ENCODE results near the gene CTSW. TPM values are rescaled to one million over a fixed set of nuclear protein-coding genes. Genes with fewer than 3 reads are reported as not detected.

Gene CTSW
- polyA plus RNA-seq, 1 donor (not counting 4 experiments of a cell fraction or from before 2014, with no cell fraction given): not detected

DNA sequence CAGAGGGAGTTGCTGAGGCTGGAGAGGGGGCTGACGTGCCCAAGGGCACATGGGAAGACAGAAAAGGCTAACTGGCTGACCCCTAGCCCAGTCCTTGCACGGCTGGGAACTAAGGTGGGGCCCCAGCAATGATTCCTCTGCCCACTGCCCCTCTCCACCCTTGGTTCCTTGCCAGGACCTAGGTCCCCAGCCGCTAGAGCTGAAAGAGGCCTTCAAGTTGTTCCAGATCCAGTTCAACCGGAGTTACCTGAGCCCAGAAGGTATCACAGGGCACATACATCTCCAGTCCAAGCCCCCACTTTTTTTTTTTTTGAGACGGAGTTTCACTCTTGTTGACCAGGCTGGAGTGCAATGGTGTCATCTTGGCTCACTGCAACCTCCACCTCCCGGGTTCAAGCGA is 390 bp downstream of the CTSW start:
- H3K9ac ChIP-seq (ENCODE audit: control insufficient read depth, extremely low read depth, insufficient read depth, low read length): no peak overlapping the region
- H3K9me1 ChIP-seq (ENCODE audit: control insufficient read depth, extremely low read depth, insufficient read depth, low read length): no peaks in the 10 kb centered on the region
- no peak overlapping the region for H3K4me2 ChIP-seq (ENCODE audit: control insufficient read depth, extremely low read depth, insufficient read depth, low read depth, low read length)
- H4K20me1 ChIP-seq (ENCODE audit: control insufficient read depth, extremely low read depth, insufficient read depth, low read length): no peaks in the 10 kb centered on the region
- H3K9me3 ChIP-seq (ENCODE audit: control insufficient read depth, low read depth, low read length): no peaks in the 10 kb centered on the region
- no peak overlapping the region for H3K27ac ChIP-seq (ENCODE audit: control insufficient read depth, insufficient read depth, low read length)
- H3K4me1 ChIP-seq (ENCODE audit: control insufficient read depth, extremely low read depth, insufficient read depth, low read length): no peaks in the 10 kb centered on the region
- H3K36me3 ChIP-seq (ENCODE audit: control insufficient read depth in 2 of 2, extremely low read depth in 1 of 2, insufficient read depth in 2 of 2, low read length in 2 of 2): peaks cover 17 to 29% of the 10 kb centered on the region in 2 experiments
- DNase-seq (ENCODE audit: low read depth, low spot score): no peak
- H2AFZ ChIP-seq (ENCODE audit: control insufficient read depth, low read length): no peak overlapping the region
- no peaks in the 10 kb centered on the region for H3K27me3 ChIP-seq (ENCODE audit: control insufficient read depth, extremely low read depth, insufficient read depth, low read length)
- H3K79me2 ChIP-seq (ENCODE audit: control insufficient read depth, insufficient read depth, low read length): no peaks in the 10 kb centered on the region
- FAIRE-seq: no peak
- dilution Hi-C loops (cut with MboI; ENCODE audit: extremely low pct_ligation_motif_present, low sequenced_read_pairs): no loop called here
- TF ChIP-seq CTCF (optimal IDR thresholded peaks at IDR 0.05 in 1 of 3, IDR thresholded peaks at IDR 0.05 in 1 of 3, conservative IDR thresholded peaks at IDR 0.05 in 1 of 3; ENCODE audit: extremely low read depth in 1 of 3, insufficient read depth in 2 of 3, low read length in 3 of 3) (no peak), EZH2 (IDR thresholded peaks at IDR 0.05; ENCODE audit: low read length) (no peak)
- H3K4me3 ChIP-seq (ENCODE audit: control insufficient read depth in 2 of 3, extremely low read depth in 1 of 3, insufficient read depth in 2 of 3, low read depth in 1 of 3, low read length in 3 of 3): no peak overlapping the region

DNA sequence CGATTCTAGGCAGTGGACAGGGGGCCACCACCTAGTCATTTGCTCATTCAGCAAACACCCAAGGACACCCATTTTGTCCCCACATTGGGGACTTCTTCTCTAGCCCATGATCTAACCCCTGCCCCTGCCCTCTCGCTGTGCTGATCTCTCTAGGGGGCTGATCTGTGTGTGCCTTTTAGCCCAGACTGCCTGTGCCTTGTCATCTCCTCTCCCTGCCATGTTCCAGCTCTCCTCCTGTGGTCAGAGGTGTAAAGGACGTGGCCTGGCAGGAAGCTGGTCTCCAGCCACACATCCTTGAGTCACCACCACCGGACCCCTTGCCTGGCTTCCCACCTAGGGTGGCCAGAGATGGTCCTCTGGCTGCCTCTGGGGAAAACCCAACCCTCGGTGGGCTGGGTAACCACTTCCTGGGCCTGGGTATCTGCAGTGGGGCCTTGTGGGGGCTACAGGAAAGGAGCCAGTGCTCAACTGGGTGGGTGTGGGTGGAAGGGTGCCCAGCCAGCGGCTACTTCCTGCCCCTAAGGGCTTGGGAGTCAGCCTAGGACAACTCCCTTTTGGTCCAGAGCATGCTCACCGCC is 1.3 kb downstream of the CTSW start:
- FAIRE-seq (no peak), DNase-seq (ENCODE audit: low read depth, low spot score) (no peak)
- H3K36me3 ChIP-seq (ENCODE audit: control insufficient read depth in 2 of 2, extremely low read depth in 1 of 2, insufficient read depth in 2 of 2, low read length in 2 of 2): peaks cover 24 to 38% of the 10 kb centered on the region in 2 experiments
- no peaks in the 10 kb centered on the region for H4K20me1 ChIP-seq (ENCODE audit: control insufficient read depth, extremely low read depth, insufficient read depth, low read length)
- no peaks in the 10 kb centered on the region for H3K27me3 ChIP-seq (ENCODE audit: control insufficient read depth, extremely low read depth, insufficient read depth, low read length)
- H3K27ac ChIP-seq (ENCODE audit: control insufficient read depth, insufficient read depth, low read length): no peak overlapping the region
- dilution Hi-C loops (cut with MboI; ENCODE audit: extremely low pct_ligation_motif_present, low sequenced_read_pairs): no loop called here
- no peak overlapping the region for H3K4me2 ChIP-seq (ENCODE audit: control insufficient read depth, extremely low read depth, insufficient read depth, low read depth, low read length)
- H2AFZ ChIP-seq (ENCODE audit: control insufficient read depth, low read length): no peak overlapping the region
- TF ChIP-seq EZH2 (IDR thresholded peaks at IDR 0.05; ENCODE audit: low read length) (no peak), CTCF (optimal IDR thresholded peaks at IDR 0.05 in 1 of 3, IDR thresholded peaks at IDR 0.05 in 1 of 3, conservative IDR thresholded peaks at IDR 0.05 in 1 of 3; ENCODE audit: extremely low read depth in 1 of 3, insufficient read depth in 2 of 3, low read length in 3 of 3) (no peak)
- no peaks in the 10 kb centered on the region for H3K9me1 ChIP-seq (ENCODE audit: control insufficient read depth, extremely low read depth, insufficient read depth, low read length)
- no peak overlapping the region for H3K4me3 ChIP-seq (ENCODE audit: control insufficient read depth in 2 of 3, extremely low read depth in 1 of 3, insufficient read depth in 2 of 3, low read depth in 1 of 3, low read length in 3 of 3)
- no peaks in the 10 kb centered on the region for H3K79me2 ChIP-seq (ENCODE audit: control insufficient read depth, insufficient read depth, low read length)
- H3K9ac ChIP-seq (ENCODE audit: control insufficient read depth, extremely low read depth, insufficient read depth, low read length): no peak overlapping the region
- no peaks in the 10 kb centered on the region for H3K9me3 ChIP-seq (ENCODE audit: control insufficient read depth, low read depth, low read length)
- H3K4me1 ChIP-seq (ENCODE audit: control insufficient read depth, extremely low read depth, insufficient read depth, low read length): no peaks in the 10 kb centered on the region
